ENCODE results near the gene CCSER2.
A peak's percentile ranks its signal among the peaks of the same experiment; 100 is the strongest.

CCSER2 gene

DNA sequence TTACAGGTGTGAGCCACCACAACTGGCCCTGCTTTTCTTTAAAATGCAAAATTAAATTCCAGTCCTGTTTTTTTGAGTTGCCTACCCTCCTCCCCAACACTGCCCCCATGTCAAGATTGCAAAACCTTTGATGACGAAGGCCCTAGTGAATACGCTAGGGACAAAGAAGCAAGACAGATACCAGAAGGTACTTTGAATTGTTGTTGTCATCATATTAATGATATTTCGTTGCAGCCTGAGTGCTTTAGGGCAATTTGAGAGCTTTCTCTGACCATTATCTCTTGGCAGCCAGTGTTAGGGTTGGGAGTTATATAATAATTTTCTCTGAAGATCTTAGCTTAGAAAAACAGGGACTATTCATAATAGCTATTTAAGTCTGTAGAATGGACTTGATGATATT is 7.1 kb downstream of the CCSER2 start:
- no peak overlapping the region for H3K4me3 ChIP-seq (ENCODE audit: low read depth, low read length)
- DNase-seq (ENCODE audit: low read depth) = peak; percentile 29
- no peak for TF ChIP-seq CTCF (IDR thresholded peaks at IDR 0.05; ENCODE audit: low read depth, low read length)
- TF ChIP-seq POLR2A (IDR thresholded peaks at IDR 0.05; ENCODE audit: extremely low read depth, insufficient read length) = no peak
- no peak for TF ChIP-seq MYC (IDR thresholded peaks at IDR 0.05; ENCODE audit: low read depth, low read length)
- TF ChIP-seq MAX (IDR thresholded peaks at IDR 0.05; ENCODE audit: low read depth, low read length) = no peak

- no peak for TF ChIP-seq POLR2A (IDR thresholded peaks at IDR 0.05; ENCODE audit: extremely low read depth, insufficient read length)
- no peak for TF ChIP-seq CTCF (IDR thresholded peaks at IDR 0.05; ENCODE audit: low read depth, low read length)
- TF ChIP-seq MAX (IDR thresholded peaks at IDR 0.05; ENCODE audit: low read depth, low read length) = no peak
- TF ChIP-seq MYC (IDR thresholded peaks at IDR 0.05; ENCODE audit: low read depth, low read length) = no peak
- no peak for DNase-seq (ENCODE audit: low read depth)
- no peak overlapping the region for H3K4me3 ChIP-seq (ENCODE audit: low read depth, low read length)
Measured at GRCh38 chr10:84336406-84337090, 8.2 kb downstream of the CCSER2 start.

DNA sequence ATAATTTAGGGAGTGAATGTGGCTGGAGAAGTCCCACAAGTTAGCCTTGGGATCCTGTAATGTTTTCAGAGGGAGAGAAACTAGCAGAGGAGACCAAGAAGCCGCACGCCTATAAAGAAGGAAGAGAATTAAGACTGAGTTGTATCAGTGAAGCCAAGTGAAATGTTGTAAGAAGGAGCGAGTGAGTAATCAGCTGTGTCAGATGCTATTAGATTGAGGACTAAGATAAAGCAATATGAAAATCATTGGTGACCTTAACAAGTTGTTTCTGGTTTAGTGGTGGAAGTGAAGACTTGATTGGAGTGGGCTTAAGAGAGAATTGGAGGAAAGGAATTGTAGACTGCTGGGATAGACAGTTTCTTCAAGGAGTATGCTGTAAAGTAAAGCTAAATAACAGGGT is 8.8 kb downstream of the CCSER2 start:
- TF ChIP-seq POLR2A (IDR thresholded peaks at IDR 0.05; ENCODE audit: extremely low read depth, insufficient read length) (no peak), MAX (IDR thresholded peaks at IDR 0.05; ENCODE audit: low read depth, low read length) (no peak), CTCF (IDR thresholded peaks at IDR 0.05; ENCODE audit: low read depth, low read length) (no peak), MYC (IDR thresholded peaks at IDR 0.05; ENCODE audit: low read depth, low read length) (no peak)
- no peak overlapping the region for H3K4me3 ChIP-seq (ENCODE audit: low read depth, low read length)
- DNase-seq (ENCODE audit: low read depth) = peak; percentile 18

- DNase-seq (ENCODE audit: low read depth) = no peak
- H3K4me3 ChIP-seq (ENCODE audit: low read depth, low read length) = no peak overlapping the region
- TF ChIP-seq MAX (IDR thresholded peaks at IDR 0.05; ENCODE audit: low read depth, low read length) (no peak), POLR2A (IDR thresholded peaks at IDR 0.05; ENCODE audit: extremely low read depth, insufficient read length) (no peak), MYC (IDR thresholded peaks at IDR 0.05; ENCODE audit: low read depth, low read length) (no peak), CTCF (IDR thresholded peaks at IDR 0.05; ENCODE audit: low read depth, low read length) (no peak)
Measured at GRCh38 chr10:84339025-84339424, 10.6 kb downstream of the CCSER2 start.

GRCh38 chr10:84340187-84340586 is 11.8 kb downstream of the CCSER2 start:
- no peak for DNase-seq (ENCODE audit: low read depth)
- TF ChIP-seq MAX (IDR thresholded peaks at IDR 0.05; ENCODE audit: low read depth, low read length) (no peak), CTCF (IDR thresholded peaks at IDR 0.05; ENCODE audit: low read depth, low read length) (no peak), MYC (IDR thresholded peaks at IDR 0.05; ENCODE audit: low read depth, low read length) (no peak), POLR2A (IDR thresholded peaks at IDR 0.05; ENCODE audit: extremely low read depth, insufficient read length) (no peak)

More at GRCh38 chr10:84340187-84340586, 11.8 kb downstream of the CCSER2 start:
- H3K4me3 ChIP-seq (ENCODE audit: low read depth, low read length) = no peak overlapping the region

Measured in NB4 (cell line).